Right atrium auricular region (tissue), 2 donors: ENCODE measurements around the gene A3GALT2. TPM values are rescaled to one million over a fixed set of nuclear protein-coding genes. Genes with fewer than 3 reads are reported as not detected.
A peak's percentile ranks its signal among the peaks of the same experiment; 100 is the strongest.

Experiments
- DNase-seq: peaks from one replicate; pipeline ENCODE4 v3.0.0-alpha.2; 2019; ENCODE audit warnings: low spot score
- H3K27ac ChIP-seq, 2 donors: fragments of 200-600 bp; sonication (generic); 1 replicate in 1 of 2; 2 replicates in 1 of 2; pipeline ENCODE4 v1.5.1; 2016 to 2019
- H3K27me3 ChIP-seq, 2 donors: fragments of 200-600 bp; sonication (generic); one replicate each; pipeline versions ENCODE4 v1.5.1 to v1.6.0; 2017 to 2019
- H3K36me3 ChIP-seq: fragments of 200-600 bp; sonication (generic); one replicate; pipeline ENCODE4 v1.5.1; 2016
- H3K4me1 ChIP-seq, 2 donors: fragments of 200-600 bp; sonication (generic); one replicate each; pipeline versions ENCODE4 v1.5.1 to v1.6.0; 2017 to 2019
- H3K4me3 ChIP-seq, 2 donors: fragments of 200-600 bp; sonication (generic); 1 replicate in 1 of 2; 2 replicates in 1 of 2; pipeline ENCODE4 v1.5.1; 2017 to 2019; ENCODE audit warnings: mild to moderate bottlenecking in 1 of 2, moderate library complexity in 1 of 2
- H3K9me3 ChIP-seq, 2 donors: fragments of 200-600 bp; sonication (generic); one replicate each; pipeline ENCODE4 v1.5.1; 2019
- CTCF ChIP-seq, 2 donors: fragments of 200-600 bp; sonication (generic); IDR thresholded peaks; one replicate each; pipeline ENCODE4 v1.5.1; 2019; ENCODE audit warnings: antibody characterized with exemption in 2 of 2
- total RNA-seq, 2 donors: library from RNA; depleted of rRNA; stranded (reverse); fragments of >200 nt; gene quantifications; one replicate each; pipeline ENCODE4 v1.1.0, GENCODE V29; 2016

Gene A3GALT2
- total RNA-seq, 2 donors from 2014 or later, result not detected

GRCh38 chr1:33307494-33307864, 13.4 kb downstream of the A3GALT2 start:
- no peaks in the 10 kb centered on the region for H3K9me3 ChIP-seq
- TF ChIP-seq CTCF (IDR thresholded peaks at IDR 0.05), result no peak
- H3K27me3 ChIP-seq, result no peaks in the 10 kb centered on the region
- H3K36me3 ChIP-seq, result no peaks in the 10 kb centered on the region
- H3K4me1 ChIP-seq, result peaks cover 0 to 13% of the 10 kb centered on the region in 2 donors
- no peak overlapping the region for H3K4me3 ChIP-seq
- H3K27ac ChIP-seq, result no peak overlapping the region
- no peak for DNase-seq

- Histone ChIP-seq H3K4me3 (peak overlapping the region in 1 of 2 donors; percentile 37), H3K27ac (no peak overlapping the region), H3K9me3 (no peaks in the 10 kb centered on the region), H3K4me1 (peaks cover 0 to 13% of the 10 kb centered on the region in 2 donors), H3K27me3 (no peaks in the 10 kb centered on the region), H3K36me3 (no peaks in the 10 kb centered on the region)
- peak in 1 of 2 donors; percentile 15 for TF ChIP-seq CTCF (IDR thresholded peaks at IDR 0.05)
- no peak for DNase-seq
Observed at GRCh38 chr1:33306653-33307493, 14.0 kb downstream of the A3GALT2 start.

- TF ChIP-seq CTCF (IDR thresholded peaks at IDR 0.05), result no peak
- Histone ChIP-seq H3K36me3 (no peaks in the 10 kb centered on the region), H3K9me3 (no peaks in the 10 kb centered on the region), H3K4me3 (peak overlapping the region in 1 of 2 donors; percentile 37), H3K27me3 (no peaks in the 10 kb centered on the region), H3K4me1 (peaks cover 0 to 18% of the 10 kb centered on the region in 2 donors), H3K27ac (no peak overlapping the region)
- DNase-seq, result no peak
Observed at GRCh38 chr1:33305816-33306652, 14.9 kb downstream of the A3GALT2 start.

- H3K36me3 ChIP-seq, result no peaks in the 10 kb centered on the region
- H3K9me3 ChIP-seq, result no peaks in the 10 kb centered on the region
- no peak for DNase-seq
- no peak overlapping the region for H3K27ac ChIP-seq
- no peak for TF ChIP-seq CTCF (IDR thresholded peaks at IDR 0.05)
- H3K4me1 ChIP-seq, result peaks cover 0 to 26% of the 10 kb centered on the region in 2 donors
- H3K4me3 ChIP-seq, result no peak overlapping the region
- H3K27me3 ChIP-seq, result no peaks in the 10 kb centered on the region
Observed at GRCh38 chr1:33305016-33305415, 15.9 kb downstream of the A3GALT2 start.

GRCh38 chr1:33302325-33302724, 18.6 kb downstream of the A3GALT2 start:
- H3K9me3 ChIP-seq, result no peaks in the 10 kb centered on the region
- no peak overlapping the region for H3K4me3 ChIP-seq
- no peak for TF ChIP-seq CTCF (IDR thresholded peaks at IDR 0.05)
- DNase-seq, result no peak
- peaks cover 11% of the 10 kb centered on the region for H3K36me3 ChIP-seq
- no peak overlapping the region for H3K27ac ChIP-seq
- peaks cover 0 to 32% of the 10 kb centered on the region in 2 donors for H3K4me1 ChIP-seq
- H3K27me3 ChIP-seq, result no peaks in the 10 kb centered on the region
